Effector memory CD8-positive, alpha-beta T cell (primary cell): Measurements from ENCODE around the gene OR5K4.
A peak's percentile ranks its signal among the peaks of the same experiment; 100 is the strongest.

Source experiments
- ATAC-seq: fragments of 150-1000 bp; cut with Tn5 transposase; replicated peaks from 2 replicates; pipeline ENCODE4 v1.10.0; 2021; ENCODE audit warnings: mild to moderate bottlenecking, moderate library complexity
- DNase-seq, 3 experiments: peaks; one replicate each; pipeline ENCODE4 v3.0.0; 2021
- H3K27ac Mint-ChIP-seq, 2 donors: one replicate each; pipeline ENCODE4 v1.8.0; 2022; ENCODE audit warnings: mild to moderate bottlenecking in 2 of 2, mixed read lengths in 2 of 2, moderate library complexity in 2 of 2
- H3K27me3 Mint-ChIP-seq, 2 donors: one replicate each; pipeline ENCODE4 v1.8.0; 2022; ENCODE audit warnings: mixed read lengths in 2 of 2
- H3K36me3 Mint-ChIP-seq: one replicate; pipeline ENCODE4 v1.8.0; 2022; ENCODE audit warnings: mild to moderate bottlenecking, moderate library complexity, mixed read lengths; ENCODE audit not compliant: insufficient read depth
- H3K4me1 Mint-ChIP-seq, 2 donors: one replicate each; pipeline ENCODE4 v1.8.0; 2022; ENCODE audit warnings: low read depth in 2 of 2, mixed read lengths in 2 of 2
- H3K4me3 Mint-ChIP-seq, 2 donors: one replicate each; pipeline ENCODE4 v1.8.0; 2022; ENCODE audit warnings: mild to moderate bottlenecking in 2 of 2, mixed read lengths in 2 of 2, moderate library complexity in 2 of 2
- H3K9me3 Mint-ChIP-seq, 2 donors: one replicate each; pipeline ENCODE4 v1.8.0; 2022; ENCODE audit warnings: mixed read lengths in 2 of 2

OR5K4 gene

DNA sequence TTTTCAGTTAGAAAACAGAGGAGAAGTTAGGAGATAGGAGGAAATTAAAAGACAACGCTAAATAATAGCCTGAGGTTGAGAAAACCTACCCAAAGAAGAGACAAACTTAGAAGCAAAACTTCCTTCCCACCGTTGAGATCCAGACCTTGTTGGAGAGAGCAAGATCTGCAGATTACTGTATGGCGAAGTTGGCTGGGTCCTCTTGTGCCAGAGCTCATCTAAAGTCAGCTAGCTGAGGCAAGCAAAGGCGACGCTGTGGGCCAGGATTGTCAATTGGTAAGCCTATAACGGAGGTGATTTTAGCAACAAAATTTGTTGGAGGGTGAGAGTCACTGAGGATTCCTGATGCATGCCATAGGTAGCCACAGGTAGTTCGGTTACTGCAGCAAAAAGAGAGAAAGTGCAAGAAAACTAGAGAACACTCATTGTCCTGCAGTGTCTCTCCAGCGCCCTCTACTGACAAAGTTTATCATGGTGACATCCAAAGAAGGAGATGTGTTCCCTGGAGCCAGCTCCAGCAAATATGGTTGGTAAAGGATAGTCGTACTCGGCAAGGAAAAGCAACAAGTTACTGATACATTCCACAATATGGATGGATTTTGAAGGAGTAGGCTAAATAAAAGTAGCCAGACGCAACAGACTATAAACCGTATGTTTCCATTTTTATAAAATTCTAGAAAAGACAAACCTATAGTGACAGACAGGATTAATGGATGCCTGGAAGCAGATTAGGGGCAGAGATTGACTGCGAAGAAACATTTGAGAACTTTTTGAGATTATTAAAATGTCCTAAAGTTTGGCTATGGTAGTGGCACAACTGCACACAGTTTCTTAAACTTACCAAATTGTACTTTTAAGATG, 9.8 kb upstream of the OR5K4 start:
- Mint-ChIP-seq H3K4me3 (no peak overlapping the region), H3K4me1 (peaks cover 0 to 5% of the 10 kb centered on the region in 2 donors), H3K27me3 (no peaks in the 10 kb centered on the region), H3K27ac (no peak overlapping the region), H3K9me3 (no peaks in the 10 kb centered on the region), H3K36me3 (no peaks in the 10 kb centered on the region)
- DNase-seq (peak; percentile 31 to 47 (median 46)), ATAC-seq (peak; percentile 46)

- H3K27me3 Mint-ChIP-seq, result no peaks in the 10 kb centered on the region
- no peak for ATAC-seq
Observed at GRCh38 chr3:98350082-98350481, 3.6 kb upstream of the OR5K4 start.

GRCh38 chr3:98359250-98359649, 5.6 kb downstream of the OR5K4 start:
- Mint-ChIP-seq H3K4me1 (peaks cover 4% of the 10 kb centered on the region in 2 donors), H3K36me3 (peaks cover 3% of the 10 kb centered on the region)
- no peak for ATAC-seq

More at GRCh38 chr3:98350082-98350481, 3.6 kb upstream of the OR5K4 start:
- H3K4me3 Mint-ChIP-seq, result no peak overlapping the region
- no peaks in the 10 kb centered on the region for H3K9me3 Mint-ChIP-seq
- no peak for DNase-seq
- no peaks in the 10 kb centered on the region for H3K4me1 Mint-ChIP-seq
- H3K27ac Mint-ChIP-seq, result no peak overlapping the region
- H3K36me3 Mint-ChIP-seq, result no peaks in the 10 kb centered on the region

DNA sequence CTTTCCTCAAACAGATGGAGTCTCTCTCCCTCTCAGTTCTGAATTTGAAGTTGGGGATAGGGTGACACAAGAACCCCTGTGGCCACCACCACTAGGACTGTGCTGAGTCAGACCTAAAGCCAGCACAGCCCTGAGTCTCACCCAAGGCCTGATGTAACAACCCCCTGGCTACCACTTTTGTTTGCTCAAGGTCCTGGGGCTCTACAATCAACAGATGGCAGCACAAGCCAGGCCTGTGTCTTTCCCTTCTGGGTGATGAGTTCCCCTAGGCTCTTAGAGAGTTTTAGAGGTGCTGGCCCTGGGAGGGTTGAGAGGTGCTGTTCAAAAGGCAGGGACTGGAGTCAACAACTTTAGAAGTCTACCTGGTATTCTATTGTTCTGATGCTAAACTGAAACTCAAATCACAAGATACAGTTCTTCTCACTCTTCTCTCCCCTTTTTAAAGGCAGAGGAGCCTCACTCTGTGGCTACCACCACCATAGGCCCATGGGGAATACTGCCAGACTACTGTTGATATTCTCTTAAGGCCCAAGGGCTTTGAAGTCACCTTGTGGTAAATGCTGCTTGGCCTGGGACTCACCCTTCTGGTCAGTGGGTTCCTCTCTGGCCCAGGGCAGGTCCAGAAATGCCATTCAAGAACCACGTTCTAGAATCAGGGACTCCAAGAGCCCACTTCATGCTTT, 6.5 kb downstream of the OR5K4 start:
- Mint-ChIP-seq H3K9me3 (peaks cover 2 to 14% of the 10 kb centered on the region in 2 donors), H3K27ac (peak overlapping the region in 1 of 2 donors; percentile 23), H3K27me3 (no peaks in the 10 kb centered on the region), H3K36me3 (peaks cover 3% of the 10 kb centered on the region), H3K4me3 (no peak overlapping the region), H3K4me1 (peaks cover 4% of the 10 kb centered on the region in 2 donors)
- ATAC-seq (peak; percentile 26), DNase-seq (no peak)

More at GRCh38 chr3:98359250-98359649, 5.6 kb downstream of the OR5K4 start:
- H3K4me3 Mint-ChIP-seq, result no peak overlapping the region
- peaks cover 2 to 14% of the 10 kb centered on the region in 2 donors for H3K9me3 Mint-ChIP-seq
- no peak overlapping the region for H3K27ac Mint-ChIP-seq
- no peak for DNase-seq
- no peaks in the 10 kb centered on the region for H3K27me3 Mint-ChIP-seq

DNA sequence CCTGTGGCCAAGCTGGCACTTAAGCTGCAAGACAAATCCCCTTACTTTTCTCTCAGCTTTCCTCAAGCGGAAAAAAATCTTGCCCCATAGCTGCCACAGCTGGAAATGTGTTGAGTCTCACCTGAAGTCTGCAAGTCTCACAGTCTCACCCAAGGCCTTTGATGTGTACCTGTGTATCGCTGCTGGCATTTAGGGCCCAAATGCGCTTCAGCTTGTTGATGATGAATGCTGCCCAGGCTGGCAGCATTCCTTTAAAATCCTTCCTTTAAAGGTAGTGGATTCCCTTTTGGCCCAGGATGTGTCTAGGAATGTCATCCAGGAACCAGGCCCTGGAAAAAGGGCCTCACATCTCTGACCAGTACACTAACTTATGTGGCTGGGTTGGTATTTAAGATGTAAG, 7.0 kb downstream of the OR5K4 start:
- no peaks in the 10 kb centered on the region for H3K27me3 Mint-ChIP-seq
- H3K36me3 Mint-ChIP-seq, result peaks cover 3% of the 10 kb centered on the region
- no peak for DNase-seq
- no peak overlapping the region for H3K4me3 Mint-ChIP-seq
- ATAC-seq, result no peak
- H3K27ac Mint-ChIP-seq, result no peak overlapping the region
- H3K4me1 Mint-ChIP-seq, result peaks cover 4% of the 10 kb centered on the region in 2 donors
- H3K9me3 Mint-ChIP-seq, result peaks cover 2 to 14% of the 10 kb centered on the region in 2 donors

DNA sequence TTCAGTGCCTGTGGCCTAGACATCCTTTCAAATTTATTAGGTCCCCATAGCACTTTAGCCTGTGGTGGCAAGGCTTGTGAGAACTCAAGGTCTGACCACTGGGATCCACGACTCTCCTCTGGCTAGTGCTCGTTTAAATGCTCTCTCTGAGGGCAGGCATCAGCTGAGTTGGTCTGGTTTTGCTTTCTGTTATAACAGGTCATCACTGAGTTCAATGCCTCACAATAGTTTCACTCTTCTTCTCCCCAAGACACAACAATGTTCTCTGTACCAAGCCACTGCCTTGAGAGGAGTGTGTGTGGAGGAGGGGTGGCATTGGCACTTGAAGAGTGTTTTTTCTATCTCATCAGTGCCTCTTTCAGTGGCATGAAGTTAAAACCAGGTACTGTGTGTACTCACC, 7.6 kb downstream of the OR5K4 start:
- Mint-ChIP-seq H3K36me3 (peaks cover 3% of the 10 kb centered on the region), H3K4me1 (peaks cover 4% of the 10 kb centered on the region in 2 donors), H3K27me3 (no peaks in the 10 kb centered on the region), H3K27ac (peak overlapping the region in 1 of 2 donors; percentile 49), H3K9me3 (peaks cover 2 to 14% of the 10 kb centered on the region in 2 donors), H3K4me3 (no peak overlapping the region)
- ATAC-seq (no peak), DNase-seq (no peak)

GRCh38 chr3:98367464-98368246, 14.0 kb downstream of the OR5K4 start:
- ATAC-seq (no peak), DNase-seq (no peak)
- no peak overlapping the region for H3K4me3 Mint-ChIP-seq
- H3K4me1 Mint-ChIP-seq, result peaks cover 0 to 10% of the 10 kb centered on the region in 2 donors
- H3K27me3 Mint-ChIP-seq, result no peaks in the 10 kb centered on the region
- H3K9me3 Mint-ChIP-seq, result no peaks in the 10 kb centered on the region
- no peak overlapping the region for H3K27ac Mint-ChIP-seq
- H3K36me3 Mint-ChIP-seq, result no peaks in the 10 kb centered on the region

GRCh38 chr3:98371186-98371585, 17.5 kb downstream of the OR5K4 start:
- Mint-ChIP-seq H3K4me1 (peaks cover 0 to 6% of the 10 kb centered on the region in 2 donors), H3K36me3 (no peaks in the 10 kb centered on the region), H3K27ac (no peak overlapping the region), H3K9me3 (no peaks in the 10 kb centered on the region), H3K4me3 (no peak overlapping the region), H3K27me3 (no peaks in the 10 kb centered on the region)
- DNase-seq, result no peak
- no peak for ATAC-seq

DNA sequence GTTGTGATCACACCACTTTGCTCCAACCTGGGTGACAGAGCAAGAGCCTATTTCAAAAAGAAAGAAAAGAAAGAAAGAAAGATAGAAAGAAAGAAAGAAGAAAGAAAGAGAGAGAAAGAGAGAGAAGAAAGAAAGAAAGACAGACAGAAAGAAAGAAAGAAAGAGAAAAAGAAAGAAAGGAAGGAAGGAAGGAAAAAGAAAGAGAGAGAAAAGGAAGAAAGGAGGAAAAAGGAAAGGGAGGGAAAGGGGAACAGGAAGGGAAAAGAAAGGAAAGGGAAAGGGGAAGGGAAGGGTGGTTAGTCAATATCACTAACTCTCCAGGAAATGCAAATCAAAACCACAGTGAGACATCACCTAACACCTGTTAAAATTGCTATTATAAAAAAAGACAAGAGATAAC, 18.2 kb downstream of the OR5K4 start:
- H3K4me1 Mint-ChIP-seq, result peaks cover 0 to 6% of the 10 kb centered on the region in 2 donors
- DNase-seq, result no peak
- H3K36me3 Mint-ChIP-seq, result no peaks in the 10 kb centered on the region
- peak overlapping the region in 1 of 2 donors; percentile 39 for H3K27ac Mint-ChIP-seq
- no peak for ATAC-seq
- no peaks in the 10 kb centered on the region for H3K27me3 Mint-ChIP-seq
- H3K9me3 Mint-ChIP-seq, result no peaks in the 10 kb centered on the region
- H3K4me3 Mint-ChIP-seq, result no peak overlapping the region

DNA sequence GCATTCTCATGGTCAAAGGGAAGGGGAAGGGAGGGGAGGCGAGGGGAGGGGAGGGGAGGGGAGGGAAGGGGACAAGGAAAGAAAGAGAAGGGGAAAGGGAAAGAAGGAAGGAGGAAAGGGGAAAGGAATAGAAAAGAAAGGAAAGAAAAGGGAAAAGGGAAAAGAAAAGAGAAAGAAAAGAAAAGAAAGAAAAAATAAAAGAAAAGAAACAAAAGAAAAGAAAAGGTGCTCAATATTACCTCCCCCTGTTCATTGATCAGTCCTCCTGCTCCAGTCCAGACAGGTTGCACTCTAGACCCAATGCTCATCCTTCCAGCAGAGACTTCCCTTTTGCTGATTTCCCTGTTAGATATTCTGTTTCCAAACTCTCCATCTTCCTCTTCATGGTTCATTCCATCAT, 18.8 kb downstream of the OR5K4 start:
- ATAC-seq (no peak), DNase-seq (no peak)
- Mint-ChIP-seq H3K4me1 (peaks cover 0 to 6% of the 10 kb centered on the region in 2 donors), H3K36me3 (no peaks in the 10 kb centered on the region), H3K4me3 (no peak overlapping the region), H3K27me3 (no peaks in the 10 kb centered on the region), H3K9me3 (no peaks in the 10 kb centered on the region), H3K27ac (no peak overlapping the region)

DNA sequence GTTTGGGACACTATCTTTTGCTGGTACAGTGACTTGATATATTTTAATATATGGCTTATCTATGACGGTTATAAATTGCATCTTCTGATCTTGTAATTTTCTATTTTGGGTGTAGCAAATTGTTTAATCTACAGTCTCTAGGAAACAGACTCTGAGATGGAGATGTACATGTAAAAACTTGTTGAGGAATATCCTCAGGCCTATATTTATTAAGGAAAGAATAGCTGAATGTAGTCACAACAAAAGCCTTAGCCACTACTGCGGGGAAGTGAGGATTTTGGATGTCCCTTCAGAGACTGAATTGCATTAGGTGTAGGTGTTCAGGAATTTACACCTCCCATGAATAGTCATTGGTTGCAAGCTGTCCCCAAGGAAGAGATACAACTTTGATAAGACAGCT, 23.0 kb downstream of the OR5K4 start:
- ATAC-seq (no peak), DNase-seq (no peak)
- Mint-ChIP-seq H3K36me3 (no peaks in the 10 kb centered on the region), H3K4me1 (peaks cover 0 to 4% of the 10 kb centered on the region in 2 donors), H3K4me3 (no peak overlapping the region), H3K9me3 (no peaks in the 10 kb centered on the region), H3K27ac (no peak overlapping the region), H3K27me3 (no peaks in the 10 kb centered on the region)

- Mint-ChIP-seq H3K27ac (no peak overlapping the region), H3K36me3 (no peaks in the 10 kb centered on the region), H3K27me3 (peaks cover 7 to 16% of the 10 kb centered on the region in 2 donors), H3K4me3 (no peak overlapping the region), H3K9me3 (no peaks in the 10 kb centered on the region), H3K4me1 (no peaks in the 10 kb centered on the region)
- ATAC-seq (no peak), DNase-seq (no peak)
Observed at GRCh38 chr3:98388147-98388546, 34.5 kb downstream of the OR5K4 start.

DNA sequence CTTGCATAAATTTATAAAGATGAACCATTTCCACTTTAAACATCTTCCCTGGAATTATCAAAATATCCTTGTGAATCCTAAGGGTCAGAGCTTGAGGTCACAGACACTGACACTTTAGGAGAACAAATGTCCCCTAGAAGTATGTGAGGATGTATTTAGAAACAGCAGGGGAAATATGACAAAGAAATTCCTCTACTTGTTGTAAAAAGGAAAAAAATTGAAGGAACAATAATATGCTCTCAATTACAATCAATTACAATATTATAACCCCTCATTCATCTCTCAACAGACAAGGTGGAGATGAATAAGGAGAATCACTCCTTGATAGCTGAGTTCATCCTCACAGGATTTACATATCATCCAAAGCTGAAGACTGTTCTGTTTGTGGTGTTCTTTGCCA, 36.7 kb downstream of the OR5K4 start, which contains the start of gene OR5K3:
Gene OR5K3 (plus strand): TSS at position 301 of the 400 bp plus-strand sequence. CDS start 0 bp downstream, at position 301.
- H3K27ac Mint-ChIP-seq, result no peak within 1 kb of the TSS

More for the DNA sequence above, 36.7 kb downstream of the OR5K4 start, which contains the start of gene OR5K3:
- Mint-ChIP-seq H3K9me3 (no peaks in the 10 kb centered on the region), H3K4me3 (no peak within 1 kb of the TSS), H3K27me3 (peaks cover 7 to 36% of the 10 kb centered on the region in 2 donors), H3K4me1 (no peaks in the 10 kb centered on the region), H3K36me3 (no peaks in the 10 kb centered on the region)
- DNase-seq, result no peak
- ATAC-seq, result no peak
